IMR-90 (cell line): Measurements from ENCODE around the gene AMD1.

Experiments used
- BHLHE40 ChIP-seq: fragments of 150-350 bp; IDR thresholded peaks from 2 replicates; pipeline ENCODE4 v1.6.1; 2016; ENCODE audit warnings: mild to moderate bottlenecking, low read depth, low read length
- CEBPB ChIP-seq: IDR thresholded peaks from 2 replicates; pipeline ENCODE4 v1.6.1; 2012; ENCODE audit warnings: low read depth, low read length, improper control_type of control experiment
- CHD1 ChIP-seq: IDR thresholded peaks from 2 replicates; pipeline ENCODE4 v1.6.1; 2012; ENCODE audit warnings: low read depth, low read length, improper control_type of control experiment
- CTCF ChIP-seq: conservative IDR thresholded peaks from 2 replicates; pipeline ENCODE4 v1.5.1; 2012; ENCODE audit warnings: mild to moderate bottlenecking, low read depth, low read length, improper control_type of control experiment
- ELK1 ChIP-seq: fragments of 150-350 bp; IDR thresholded peaks from 2 replicates; pipeline ENCODE4 v1.6.1; 2016; ENCODE audit warnings: low read depth, mild to moderate bottlenecking, low read length, moderate library complexity, borderline replicate concordance
- MAFK ChIP-seq: IDR thresholded peaks from 2 replicates; pipeline ENCODE4 v1.6.1; 2012; ENCODE audit warnings: low read depth, low read length, improper control_type of control experiment
- MXI1 ChIP-seq: IDR thresholded peaks from 2 replicates; pipeline ENCODE4 v1.6.1; 2012; ENCODE audit warnings: low read depth, mild to moderate bottlenecking, low read length, moderate library complexity, borderline replicate concordance
- POLR2A ChIP-seq: IDR thresholded peaks from 2 replicates; pipeline ENCODE4 v1.6.1; 2012; ENCODE audit warnings: mild to moderate bottlenecking, low read depth, low read length
- RCOR1 ChIP-seq: IDR thresholded peaks from 2 replicates; pipeline ENCODE4 v1.6.1; 2012; ENCODE audit warnings: mild to moderate bottlenecking, low read length, improper control_type of control experiment; ENCODE audit not compliant: insufficient replicate concordance
- RFX5 ChIP-seq: IDR thresholded peaks from 2 replicates; pipeline ENCODE4 v1.8.0; 2012; ENCODE audit warnings: low read depth, mild to moderate bottlenecking, low read length, moderate library complexity
- USF2 ChIP-seq: fragments of 150-350 bp; IDR thresholded peaks from 2 replicates; pipeline ENCODE4 v1.6.1; 2017; ENCODE audit warnings: mild to moderate bottlenecking, antibody characterized with exemption, low read length, low read depth

- TF ChIP-seq CTCF (no peak), BHLHE40 (no peak), MXI1 (no peak), POLR2A (no peak), RFX5 (no peak), CEBPB (no peak), MAFK (no peak), USF2 (no peak), ELK1 (no peak), RCOR1 (no peak), CHD1 (no peak)
Measured at GRCh38 chr6:110856296-110856695, 18.3 kb upstream of the AMD1 start.
